Smooth muscle cell (in vitro differentiated cells): ENCODE measurements around the gene OSBPL7. TPM values are rescaled to one million over a fixed set of nuclear protein-coding genes. Genes with fewer than 3 reads are reported as not detected.
A peak's percentile ranks its signal among the peaks of the same experiment; 100 is the strongest.

ENCODE experiments used
- DNase-seq: peaks from one replicate; lab custom pipeline; 2025; ENCODE audit not compliant: unreplicated experiment; lab: John Stamatoyannopoulos, UW
- H2AFZ ChIP-seq: fragments of 200-600 bp; sonication (generic); 2 replicates; pipeline ENCODE4 v1.6.0; 2016; ENCODE audit warnings: antibody characterized with exemption, low read depth, mild to moderate bottlenecking
- H3F3A ChIP-seq: fragments of 200-600 bp; sonication (generic); 2 replicates; pipeline ENCODE4 v1.6.0; 2017; ENCODE audit warnings: antibody characterized with exemption, low read depth
- H3K27ac ChIP-seq: fragments of 200-600 bp; sonication (generic); 2 replicates; pipeline ENCODE4 v1.5.1; 2016; ENCODE audit warnings: low read depth, mild to moderate bottlenecking
- H3K27me3 ChIP-seq: fragments of 200-600 bp; sonication (generic); 2 replicates; pipeline ENCODE4 v1.6.1; 2016; ENCODE audit warnings: low read depth, mild to moderate bottlenecking
- H3K36me3 ChIP-seq: fragments of 200-600 bp; sonication (generic); 2 replicates; pipeline ENCODE4 v1.5.1; 2016; ENCODE audit warnings: low read depth
- H3K4me1 ChIP-seq: fragments of 200-600 bp; sonication (generic); 2 replicates; pipeline ENCODE4 v1.5.1; 2016; ENCODE audit warnings: low read depth
- H3K4me2 ChIP-seq: fragments of 200-600 bp; sonication (generic); 2 replicates; pipeline ENCODE4 v1.6.0; 2016; ENCODE audit warnings: mild to moderate bottlenecking
- H3K4me3 ChIP-seq: fragments of 200-600 bp; sonication (generic); 2 replicates; pipeline ENCODE4 v1.5.1; 2016; ENCODE audit warnings: mild to moderate bottlenecking
- H3K79me2 ChIP-seq: fragments of 200-600 bp; sonication (generic); 2 replicates; pipeline ENCODE4 v1.6.0; 2016; ENCODE audit warnings: low read depth, mild to moderate bottlenecking
- H3K9ac ChIP-seq: fragments of 200-600 bp; sonication (generic); 2 replicates; pipeline ENCODE4 v1.6.0; 2016; ENCODE audit warnings: low read depth
- H3K9me3 ChIP-seq: fragments of 200-600 bp; sonication (generic); replicated peaks from 2 replicates; pipeline ENCODE4 v1.5.1; 2016; ENCODE audit warnings: low read depth
- H4K20me1 ChIP-seq: fragments of 200-600 bp; sonication (generic); 2 replicates; pipeline ENCODE4 v1.6.0; 2016; ENCODE audit warnings: low read depth
- WGBS: methylation state at CpG from one replicate; pipeline ENCODE4 v1.1.7; 2016; ENCODE audit warnings: low lambda C conversion rate; 5-methylcytosine and 5-hydroxymethylcytosine counted together
- polyA plus RNA-seq: library from polyadenylated mRNA; unstranded; fragments of >200 nt; fragmentation: Nextera tagmentation; extraction: Ambion mirVana; gene quantifications from 2 replicates; pipeline ENCODE4 v1.2.1, GENCODE V29; 2016
- total RNA-seq: library from RNA; depleted of rRNA; stranded (reverse); fragments of >200 nt; gene quantifications from 2 replicates; pipeline ENCODE4 v1.2.3, GENCODE V29; 2014
- TF ChIP-seq, protein P1 (sequence below): fragments of 200-600 bp; sonication (generic); IDR thresholded peaks from 2 replicates; pipeline ENCODE4 v1.5.1; 2017; ENCODE audit warnings: borderline replicate concordance, mild to moderate bottlenecking, antibody characterized with exemption; ENCODE audit not compliant: insufficient read depth, poor library complexity, severe bottlenecking

OSBPL7 gene
- total and polyA plus RNA-seq, 2 experiments from 2014 or later: 3.7 to 6.3 TPM

DNA sequence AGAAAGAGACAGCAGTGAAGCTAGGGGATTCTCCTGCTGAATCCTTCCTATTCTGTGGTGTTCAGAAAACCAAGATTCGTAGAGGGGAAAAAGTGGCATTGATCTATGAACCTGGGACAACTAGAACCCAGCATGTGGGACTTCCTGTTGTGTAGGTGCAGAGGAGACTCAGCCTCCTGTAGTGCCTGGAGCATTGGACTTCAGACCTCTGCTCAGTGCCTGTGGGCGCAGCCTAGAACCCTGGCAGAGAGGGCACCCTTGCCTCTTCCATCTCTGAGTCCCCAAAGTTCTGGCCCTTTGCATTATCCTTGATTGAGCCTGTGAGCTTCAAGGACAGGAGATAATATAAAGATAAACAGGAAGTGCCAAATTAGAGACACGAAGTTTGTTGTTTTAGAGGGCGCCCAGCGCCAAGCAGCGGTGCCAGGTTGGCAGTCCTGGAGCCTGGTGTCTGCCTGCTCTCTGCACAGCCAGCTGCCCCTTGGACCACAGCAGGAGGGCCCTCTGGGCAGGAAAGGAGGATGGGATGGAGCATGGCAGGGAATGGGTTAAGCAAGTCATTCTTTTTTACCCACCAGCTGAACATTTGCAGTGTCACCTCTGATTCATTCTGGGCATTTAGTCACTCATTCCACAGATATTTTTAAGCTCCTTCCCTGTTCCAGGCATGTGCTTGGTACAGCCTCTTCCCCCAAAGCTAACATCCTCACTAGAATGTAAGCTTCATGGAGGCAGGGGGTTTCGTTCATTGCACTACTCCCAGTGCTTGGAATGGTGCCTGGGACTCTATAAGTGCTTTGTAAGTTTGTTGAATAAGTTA is 41.2 kb upstream of the OSBPL7 start:
- DNase-seq: no peak

DNA sequence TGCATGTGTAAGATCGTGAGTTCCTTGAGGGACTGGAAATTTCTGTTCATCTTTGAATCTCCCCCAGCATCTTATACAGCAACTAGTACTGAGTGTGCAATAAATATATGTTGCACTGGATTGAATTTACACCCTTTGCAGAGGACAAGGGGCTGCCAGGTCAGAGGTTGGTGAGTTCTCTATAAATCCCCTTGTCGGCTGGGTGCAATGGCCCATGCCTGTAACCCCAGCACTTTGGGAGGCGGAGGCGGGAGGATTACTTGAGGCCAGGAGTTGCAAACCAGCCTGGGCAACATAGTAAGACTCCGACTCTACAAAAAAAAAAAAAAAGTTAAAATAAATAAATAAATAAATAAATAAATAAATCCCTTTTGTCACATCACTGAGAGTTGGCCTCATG is 38.8 kb upstream of the OSBPL7 start:
- Histone ChIP-seq H3K79me2 (no peaks in the 10 kb centered on the region), H3K9me3 (no peaks in the 10 kb centered on the region), H3K4me2 (no peak overlapping the region), H4K20me1 (no peaks in the 10 kb centered on the region), H3K27ac (no peak overlapping the region), H3K9ac (no peak overlapping the region), H3K4me1 (no peaks in the 10 kb centered on the region), H2AFZ (no peak overlapping the region), H3K27me3 (no peaks in the 10 kb centered on the region), H3K4me3 (no peak overlapping the region), H3F3A (no peaks in the 10 kb centered on the region), H3K36me3 (no peaks in the 10 kb centered on the region)
- DNase-seq: no peak
- TF ChIP-seq, protein P1, sequence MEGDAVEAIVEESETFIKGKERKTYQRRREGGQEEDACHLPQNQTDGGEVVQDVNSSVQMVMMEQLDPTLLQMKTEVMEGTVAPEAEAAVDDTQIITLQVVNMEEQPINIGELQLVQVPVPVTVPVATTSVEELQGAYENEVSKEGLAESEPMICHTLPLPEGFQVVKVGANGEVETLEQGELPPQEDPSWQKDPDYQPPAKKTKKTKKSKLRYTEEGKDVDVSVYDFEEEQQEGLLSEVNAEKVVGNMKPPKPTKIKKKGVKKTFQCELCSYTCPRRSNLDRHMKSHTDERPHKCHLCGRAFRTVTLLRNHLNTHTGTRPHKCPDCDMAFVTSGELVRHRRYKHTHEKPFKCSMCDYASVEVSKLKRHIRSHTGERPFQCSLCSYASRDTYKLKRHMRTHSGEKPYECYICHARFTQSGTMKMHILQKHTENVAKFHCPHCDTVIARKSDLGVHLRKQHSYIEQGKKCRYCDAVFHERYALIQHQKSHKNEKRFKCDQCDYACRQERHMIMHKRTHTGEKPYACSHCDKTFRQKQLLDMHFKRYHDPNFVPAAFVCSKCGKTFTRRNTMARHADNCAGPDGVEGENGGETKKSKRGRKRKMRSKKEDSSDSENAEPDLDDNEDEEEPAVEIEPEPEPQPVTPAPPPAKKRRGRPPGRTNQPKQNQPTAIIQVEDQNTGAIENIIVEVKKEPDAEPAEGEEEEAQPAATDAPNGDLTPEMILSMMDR: no peak
- 95% methylated on average over 5 of the region's 5 CpGs for WGBS

More for the DNA sequence above, 41.2 kb upstream of the OSBPL7 start:
- TF ChIP-seq, protein P1: no peak
- no peaks in the 10 kb centered on the region for H3K27me3 ChIP-seq
- no peaks in the 10 kb centered on the region for H3K36me3 ChIP-seq
- peak overlapping the region; percentile 77 for H3K27ac ChIP-seq
- H2AFZ ChIP-seq: peak overlapping the region; percentile 72
- no peaks in the 10 kb centered on the region for H3F3A ChIP-seq
- no peaks in the 10 kb centered on the region for H3K4me1 ChIP-seq
- no peaks in the 10 kb centered on the region for H3K79me2 ChIP-seq
- 74% methylated on average over 7 of the region's 7 CpGs for WGBS
- H4K20me1 ChIP-seq: no peaks in the 10 kb centered on the region
- H3K4me3 ChIP-seq: no peak overlapping the region
- no peaks in the 10 kb centered on the region for H3K9me3 ChIP-seq
- H3K4me2 ChIP-seq: peak overlapping the region; percentile 61
- peak overlapping the region; percentile 36 for H3K9ac ChIP-seq

DNA sequence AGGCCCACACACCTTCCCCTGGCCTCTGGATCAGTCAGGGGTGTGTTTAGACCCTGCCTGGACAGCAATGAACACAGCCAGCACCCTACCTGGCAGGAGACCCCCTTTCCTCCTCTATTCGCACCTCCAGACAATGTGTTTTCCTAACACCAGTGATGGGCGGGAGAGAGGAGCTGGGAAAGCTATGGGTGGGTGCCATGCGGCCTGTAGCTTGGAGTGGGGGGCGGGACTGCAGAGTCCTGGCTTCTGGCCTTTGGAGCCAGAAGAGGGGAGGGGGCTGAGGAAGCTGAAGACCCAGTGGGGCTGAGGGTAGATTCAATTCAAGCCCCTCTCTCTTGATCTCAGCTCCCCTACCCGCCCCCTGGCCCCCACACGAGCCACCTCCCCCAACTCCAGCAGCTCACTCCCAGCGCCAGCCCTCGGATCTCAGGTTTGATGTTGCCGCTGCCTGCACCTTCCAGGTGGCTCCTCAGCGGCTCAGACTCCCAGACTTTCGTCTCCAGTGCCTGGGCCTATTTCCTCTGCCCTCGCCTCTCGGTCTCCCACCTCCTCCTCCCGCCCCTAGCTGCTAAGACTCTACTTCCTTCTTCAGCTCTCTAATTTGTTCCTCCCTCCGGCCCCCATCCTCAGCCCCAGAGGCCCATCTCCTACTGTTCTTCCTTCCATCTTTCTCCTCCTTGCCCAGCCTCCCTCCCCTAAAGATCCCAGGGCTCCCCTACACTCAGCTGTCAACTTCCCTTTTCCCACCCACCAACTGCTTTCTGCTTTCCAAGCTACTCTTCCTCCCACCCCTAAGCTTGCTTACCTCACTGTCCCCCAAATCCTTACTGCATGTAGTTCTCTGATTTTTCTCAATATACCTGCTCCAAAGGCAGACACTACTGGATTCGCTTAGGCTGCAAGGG is 36.2 kb upstream of the OSBPL7 start:
- no peak for DNase-seq
- Histone ChIP-seq H3F3A (no peaks in the 10 kb centered on the region), H3K27ac (no peak overlapping the region), H3K9ac (no peak overlapping the region), H3K9me3 (no peaks in the 10 kb centered on the region), H3K36me3 (no peaks in the 10 kb centered on the region), H3K27me3 (no peaks in the 10 kb centered on the region), H2AFZ (no peak overlapping the region), H3K4me1 (no peaks in the 10 kb centered on the region), H3K4me2 (no peak overlapping the region), H3K4me3 (no peak overlapping the region), H4K20me1 (no peaks in the 10 kb centered on the region), H3K79me2 (no peaks in the 10 kb centered on the region)
- 58% methylated on average over 16 of the region's 16 CpGs for WGBS
- TF ChIP-seq, protein P1: no peak
